ENCODE measurements around the gene LRP10. TPM values are rescaled to one million over a fixed set of nuclear protein-coding genes. Genes with fewer than 3 reads are reported as not detected.

The LRP10 gene
- total and polyA plus RNA-seq, 2 of the 4 experiments (the other 2 are of a cell fraction): 25.1 to 118 TPM

DNA sequence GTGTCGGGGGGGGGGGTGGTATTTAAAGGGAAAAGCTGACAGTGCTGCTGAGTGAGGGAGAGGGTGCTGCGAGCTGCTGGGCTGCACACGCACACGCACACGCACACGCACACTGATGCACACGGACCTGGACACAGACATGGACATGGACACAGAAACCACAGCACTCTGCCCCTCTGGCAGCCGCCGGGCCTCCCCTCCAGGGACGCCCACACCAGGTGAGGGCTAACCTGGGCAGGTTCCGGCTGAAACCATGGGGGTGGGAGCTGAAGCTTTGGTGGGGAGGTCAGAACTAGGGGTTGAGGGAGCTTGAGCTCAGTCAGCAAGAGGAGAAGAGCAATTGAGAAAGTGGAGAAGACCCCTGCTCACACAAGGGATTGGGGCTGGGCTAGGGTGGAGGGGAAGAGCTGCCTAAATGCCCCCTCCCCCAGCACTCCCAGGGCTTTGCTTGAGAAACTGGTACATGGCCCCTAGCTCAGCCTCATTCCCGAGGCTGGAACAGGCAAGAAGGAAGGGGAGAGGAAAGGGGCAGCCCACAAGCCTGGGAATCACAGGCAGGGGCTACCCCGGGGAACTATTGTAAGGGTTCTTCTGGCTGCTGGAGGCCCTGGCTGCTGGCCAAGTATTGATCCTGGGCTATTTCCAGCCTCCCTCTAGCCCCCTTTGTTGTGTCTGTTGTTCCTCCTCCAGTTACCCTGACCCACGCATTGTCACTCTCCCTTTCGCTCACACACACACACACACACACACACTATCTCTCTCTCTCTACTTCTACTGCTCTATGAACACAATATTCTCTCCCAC is 11.8 kb downstream of the LRP10 start, which contains the start of gene REM2:
REM2 (plus strand) TSS at position 50 of the 804 bp plus-strand sequence; CDS start at position 116, 66 bp downstream.
- H3K14ac ChIP-seq (replicated peaks; ENCODE audit: low read depth, low read length): no peak within 1 kb of the TSS
- no peak within 1 kb of the TSS for H4K8ac ChIP-seq (ENCODE audit: low read depth in 2 of 2, low read length in 2 of 2)
- no peaks in the 10 kb centered on the region for H3K9me3 ChIP-seq (ENCODE audit: control insufficient read depth, insufficient read depth, low read length)
- no peak within 1 kb of the TSS for H2BK120ac ChIP-seq (ENCODE audit: low read depth, low read length)
- intact Hi-C loops (cut with micrococcal nuclease): no loop called here
- H2BK20ac ChIP-seq (ENCODE audit: low read depth, low read length): no peak within 1 kb of the TSS
- no peak within 1 kb of the TSS for H3K27ac ChIP-seq (ENCODE audit: insufficient read depth, low read length)
- no peak within 1 kb of the TSS for H4K91ac ChIP-seq (ENCODE audit: insufficient read depth, low read depth, low read length)
- H3K4me3 ChIP-seq (ENCODE audit: insufficient read depth, low read depth, low read length): no peak within 1 kb of the TSS
- H3K36me3 ChIP-seq (ENCODE audit: control insufficient read depth, insufficient read depth, low read length): peaks cover 11% of the 10 kb centered on the region
- H3K4me2 ChIP-seq (ENCODE audit: low read depth, low read length): no peak within 1 kb of the TSS
- no peaks in the 10 kb centered on the region for H3K27me3 ChIP-seq (ENCODE audit: control insufficient read depth, insufficient read depth, low read length)
- in situ Hi-C loops (cut with MboI; ENCODE audit: low sequenced_read_pairs): no loop called here
- H3K23ac ChIP-seq (ENCODE audit: low read depth, low read length): peak within 1 kb of the TSS; percentile 60; the same call in 1 of the 2 replicates
- dilution Hi-C loops (cut with HindIII; ENCODE audit: low sequenced_read_pairs, unreplicated experiment): no loop called here
- H2AK9ac ChIP-seq (replicated peaks; ENCODE audit: low read depth, low read length, poor library complexity): peak within 1 kb of the TSS; percentile 68
- no peak for DNase-seq
- H2BK5ac ChIP-seq (ENCODE audit: low read depth, low read length, poor library complexity, severe bottlenecking): no peak within 1 kb of the TSS
- peak within 1 kb of the TSS; percentile 72 for H2AFZ ChIP-seq (replicated peaks; ENCODE audit: low read length, poor library complexity)
- peaks cover 5% of the 10 kb centered on the region; the same call in 1 of the 2 replicates for H3K4me1 ChIP-seq (ENCODE audit: control insufficient read depth, insufficient read depth, low read length)
- ChIA-PET POLR2A (ENCODE audit: unreplicated experiment) (interaction anchor here (1.0 kb wide), 1 partner anchor 33 kb away, joined by 3 read pairs; no protein-coding TSS in a partner anchor), CTCF (interaction anchor here (1.7 kb wide), 1 partner anchor 11 kb away, joined by 10 read pairs; no protein-coding TSS in a partner anchor)
- H3K18ac ChIP-seq (ENCODE audit: low read depth, low read length): no peak within 1 kb of the TSS
- no peak within 1 kb of the TSS; the same call in 1 of the 2 replicates for H3K4ac ChIP-seq (ENCODE audit: low read depth, low read length)
- peaks cover 7 to 15% of the 10 kb centered on the region in 2 experiments; a peak in 3 of 4 replicates for H3K79me1 ChIP-seq (ENCODE audit: low read depth in 1 of 2, low read length in 2 of 2)
- ATAC-seq (ENCODE audit: low read depth): no peak
- no CpG with 5 or more reads among the region's 15 CpGs for WGBS, 2 experiments (ENCODE audit: extremely low coverage in 2 of 2, insufficient read length in 1 of 2)
- BruUV-seq (replicated peaks): no TSS peak
- peaks cover 11% of the 10 kb centered on the region; the same call in 1 of the 2 replicates for H3K9me1 ChIP-seq (ENCODE audit: insufficient read depth, low read length)
- H4K20me1 ChIP-seq (ENCODE audit: insufficient read depth, low read length): no peaks in the 10 kb centered on the region
- H2AK5ac ChIP-seq (ENCODE audit: low read depth, low read length): no peak within 1 kb of the TSS
- H3K56ac ChIP-seq (ENCODE audit: extremely low read depth, insufficient read depth, low read length): no peak within 1 kb of the TSS
- no peak within 1 kb of the TSS for H4K5ac ChIP-seq (ENCODE audit: low read depth, low read length)
- no peak within 1 kb of the TSS for H3K9ac ChIP-seq (ENCODE audit: low read depth, low read length)
- no peak within 1 kb of the TSS for H2BK15ac ChIP-seq (ENCODE audit: low read depth, low read length)
- TF ChIP-seq NFE2L2 (IDR thresholded peaks at IDR 0.05; ENCODE audit: low read depth, low read length): no peak
- TF ChIP-seq, protein P1, sequence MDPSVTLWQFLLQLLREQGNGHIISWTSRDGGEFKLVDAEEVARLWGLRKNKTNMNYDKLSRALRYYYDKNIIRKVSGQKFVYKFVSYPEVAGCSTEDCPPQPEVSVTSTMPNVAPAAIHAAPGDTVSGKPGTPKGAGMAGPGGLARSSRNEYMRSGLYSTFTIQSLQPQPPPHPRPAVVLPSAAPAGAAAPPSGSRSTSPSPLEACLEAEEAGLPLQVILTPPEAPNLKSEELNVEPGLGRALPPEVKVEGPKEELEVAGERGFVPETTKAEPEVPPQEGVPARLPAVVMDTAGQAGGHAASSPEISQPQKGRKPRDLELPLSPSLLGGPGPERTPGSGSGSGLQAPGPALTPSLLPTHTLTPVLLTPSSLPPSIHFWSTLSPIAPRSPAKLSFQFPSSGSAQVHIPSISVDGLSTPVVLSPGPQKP (IDR thresholded peaks at IDR 0.05; ENCODE audit: borderline replicate concordance, low read depth, low read length): no peak
- TF ChIP-seq MAFK (IDR thresholded peaks at IDR 0.05; ENCODE audit: low read depth, low read length): no peak
- TF ChIP-seq SMC3 (IDR thresholded peaks at IDR 0.05; ENCODE audit: low read depth, low read length): no peak
- TF ChIP-seq, protein P2, sequence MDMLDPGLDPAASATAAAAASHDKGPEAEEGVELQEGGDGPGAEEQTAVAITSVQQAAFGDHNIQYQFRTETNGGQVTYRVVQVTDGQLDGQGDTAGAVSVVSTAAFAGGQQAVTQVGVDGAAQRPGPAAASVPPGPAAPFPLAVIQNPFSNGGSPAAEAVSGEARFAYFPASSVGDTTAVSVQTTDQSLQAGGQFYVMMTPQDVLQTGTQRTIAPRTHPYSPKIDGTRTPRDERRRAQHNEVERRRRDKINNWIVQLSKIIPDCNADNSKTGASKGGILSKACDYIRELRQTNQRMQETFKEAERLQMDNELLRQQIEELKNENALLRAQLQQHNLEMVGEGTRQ (IDR thresholded peaks at IDR 0.05; ENCODE audit: low read depth, low read length): no peak
- TF ChIP-seq CTCF (conservative IDR thresholded peaks at IDR 0.05; ENCODE audit: low read depth, low read length): no peak
- no peak for TF ChIP-seq FOS (IDR thresholded peaks at IDR 0.05; ENCODE audit: low read depth, low read length)
- no peak for TF ChIP-seq CEBPB (IDR thresholded peaks at IDR 0.05; ENCODE audit: low read depth, low read length)
- no peak for TF ChIP-seq RCOR1 (IDR thresholded peaks at IDR 0.05; ENCODE audit: insufficient replicate concordance, low read length)
- TF ChIP-seq BHLHE40 (IDR thresholded peaks at IDR 0.05; ENCODE audit: low read depth, low read length): no peak
- no peak for TF ChIP-seq RFX5 (IDR thresholded peaks at IDR 0.05; ENCODE audit: low read depth, low read length)
- TF ChIP-seq RAD21 (IDR thresholded peaks at IDR 0.05; ENCODE audit: low read length): no peak
- no peak for TF ChIP-seq MAZ (IDR thresholded peaks at IDR 0.05; ENCODE audit: borderline replicate concordance, low read depth, low read length)
- TF ChIP-seq CHD1 (IDR thresholded peaks at IDR 0.05; ENCODE audit: low read depth, low read length): no peak
